GM21619 (cell line): Measurements from ENCODE around the gene CISD2.
"Not testable (repeated sequence)": the region's sequence is repeated elsewhere in the genome, so short reads cannot be mapped to it uniquely, and the experiment has no call there.

ENCODE experiments used
- ATAC-seq: cut with Tn5 transposase; IDR thresholded peaks from one replicate; pipeline ENCODE4 v1.9.1; 2021; ENCODE audit not compliant: unreplicated experiment

CISD2 gene

GRCh38 chr4:102901804-102902203 is 33.0 kb downstream of the CISD2 start:
- no peak for ATAC-seq

GRCh38 chr4:102918859-102919258 is 50.1 kb downstream of the CISD2 start:
- no peak for ATAC-seq

GRCh38 chr4:102919697-102920096 is 50.9 kb downstream of the CISD2 start:
- ATAC-seq = not testable (repeated sequence)

GRCh38 chr4:102935716-102936115 is 66.9 kb downstream of the CISD2 start:
- no peak for ATAC-seq

GRCh38 chr4:102938063-102938462 is 69.3 kb downstream of the CISD2 start:
- not testable (repeated sequence) for ATAC-seq
